SKM-1 (cell line): ENCODE results near the gene KLF13.

Experiments used
- DNase-seq: peaks from one replicate; lab custom pipeline; 2025; ENCODE audit not compliant: unreplicated experiment; lab: John Stamatoyannopoulos, UW

The KLF13 gene

GRCh38 chr15:31360843-31361763 is 34.5 kb downstream of the KLF13 start:
- DNase-seq = peak; percentile 89

- DNase-seq = peak; percentile 53
These were observed 35.3 kb downstream of the KLF13 start for GRCh38 chr15:31361764-31362515.

DNA sequence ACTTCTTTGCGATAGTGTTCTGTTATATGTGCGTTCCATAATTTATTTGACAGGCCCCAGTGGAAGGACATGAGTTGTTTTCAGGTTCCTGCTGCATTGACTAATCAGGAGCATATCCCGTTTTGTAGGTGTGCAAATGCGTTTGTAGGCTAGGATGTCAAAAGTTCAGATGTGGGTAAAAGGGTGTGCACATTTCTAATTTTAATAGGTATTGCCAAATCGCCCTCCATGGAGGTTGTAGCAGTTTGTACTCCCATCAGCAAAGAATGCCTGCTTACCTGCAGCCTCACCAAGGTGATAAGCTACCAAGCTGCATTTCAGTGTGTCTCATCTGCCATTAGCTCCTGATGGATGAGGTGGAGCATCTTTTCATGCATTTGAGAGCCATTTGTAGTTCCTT is 36.3 kb downstream of the KLF13 start:
- DNase-seq = no peak

- no peak for DNase-seq
These were observed 37.8 kb downstream of the KLF13 start for GRCh38 chr15:31364301-31365031.

DNA sequence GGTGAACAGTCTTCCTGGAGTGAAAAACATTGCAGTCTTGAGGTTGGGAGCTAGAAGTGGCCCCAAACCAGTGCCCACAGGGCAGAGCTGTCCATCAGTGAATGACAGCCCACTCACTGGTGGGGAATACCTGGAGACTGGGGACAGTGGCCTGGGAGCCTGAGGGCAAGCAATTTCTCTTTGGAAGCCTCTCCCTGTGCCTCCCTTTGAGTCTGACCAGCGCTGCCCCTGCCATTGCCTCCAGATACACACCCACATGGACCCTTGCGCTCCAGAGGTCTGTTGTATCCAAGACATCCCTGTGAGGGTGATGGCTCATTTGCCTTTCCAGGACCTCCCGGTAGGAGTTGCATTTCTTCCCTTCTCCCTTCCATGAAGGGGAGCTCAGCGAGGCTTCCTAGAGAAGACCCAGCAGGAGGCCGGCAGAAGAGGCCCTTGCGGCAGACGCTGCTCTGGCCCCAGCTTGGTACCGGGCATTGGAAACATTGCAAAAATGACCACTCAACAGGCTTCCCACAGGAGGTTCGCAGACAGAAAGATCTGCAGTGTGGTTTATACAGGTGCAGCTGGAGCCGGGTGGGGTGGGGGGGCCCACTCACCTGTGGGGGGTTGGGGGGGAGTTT is 38.5 kb downstream of the KLF13 start:
- no peak for DNase-seq

DNA sequence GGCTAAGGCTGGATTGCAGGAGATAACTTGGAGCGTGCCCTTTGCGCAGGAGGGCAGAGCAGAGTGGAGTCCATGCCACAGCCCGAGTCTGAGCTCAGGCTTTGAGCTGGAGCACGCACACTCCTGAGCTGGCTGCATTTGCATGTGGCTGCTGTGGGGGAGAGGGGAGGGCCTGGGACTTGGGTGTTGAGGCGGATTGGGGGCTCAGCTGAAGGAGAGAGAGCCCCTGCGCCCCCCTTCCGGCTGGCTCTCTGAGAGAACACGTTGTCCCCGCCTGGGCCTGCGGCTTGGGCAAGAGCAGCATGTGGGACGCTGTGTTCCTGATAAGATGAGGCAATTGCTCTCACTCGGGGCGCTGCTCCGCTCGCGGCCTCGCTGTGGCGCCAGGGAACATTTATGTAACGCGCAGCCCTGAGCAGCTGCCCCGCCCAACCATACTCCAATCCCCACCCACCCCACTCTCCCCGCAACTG is 39.1 kb downstream of the KLF13 start:
- peak; percentile 88 for DNase-seq

DNA sequence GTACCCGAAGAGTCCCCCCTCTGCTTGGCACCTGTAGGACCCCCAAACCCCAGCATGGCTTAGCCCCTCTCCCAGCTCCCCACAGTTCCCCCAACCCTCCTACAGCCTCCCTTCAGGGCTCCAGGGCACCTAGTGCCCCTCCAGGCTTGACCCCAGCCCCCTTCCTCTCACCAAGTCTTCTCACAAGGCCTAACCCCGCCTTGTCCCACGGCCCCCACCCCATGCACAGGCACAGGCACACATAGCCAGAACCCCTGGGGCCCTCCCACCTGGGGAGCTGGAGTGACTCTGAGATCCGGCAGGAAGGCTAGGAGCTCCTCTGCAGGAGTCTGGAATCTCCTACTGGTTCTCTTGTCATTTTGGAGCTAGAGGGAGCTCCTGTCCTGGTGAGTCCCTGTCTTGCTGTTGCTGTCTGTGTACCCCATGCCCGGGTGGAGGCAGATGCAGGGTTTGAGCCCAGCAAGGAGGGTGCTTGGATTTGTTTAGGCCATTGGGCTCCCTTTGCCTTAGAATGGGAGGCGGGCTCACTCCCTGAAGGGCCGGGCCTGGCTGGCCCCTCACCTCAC is 39.6 kb downstream of the KLF13 start:
- no peak for DNase-seq

GRCh38 chr15:31367021-31367729 is 40.5 kb downstream of the KLF13 start:
- DNase-seq = no peak

- no peak for DNase-seq
These were observed 41.2 kb downstream of the KLF13 start for GRCh38 chr15:31367730-31368344.

DNA sequence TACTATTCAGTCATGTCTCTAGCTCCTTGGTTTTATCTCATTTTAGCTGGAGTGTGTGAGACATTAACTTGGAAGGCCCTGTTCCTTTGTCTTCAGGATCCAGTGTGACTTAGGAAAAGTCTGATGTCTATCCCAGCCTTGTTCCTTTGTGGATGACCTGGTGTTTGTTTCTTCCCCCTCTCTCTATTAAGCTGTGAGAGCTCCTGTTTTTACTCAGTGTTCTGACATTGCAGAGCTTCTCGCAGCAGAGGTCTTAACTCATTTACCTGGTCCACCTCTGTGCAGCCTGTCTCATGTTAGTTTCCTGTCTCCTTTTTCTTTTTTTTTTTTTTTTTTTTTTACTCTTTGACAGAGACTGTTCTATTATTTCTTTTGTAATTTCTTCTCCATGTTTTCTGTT is 43.1 kb downstream of the KLF13 start:
- DNase-seq = no peak

DNA sequence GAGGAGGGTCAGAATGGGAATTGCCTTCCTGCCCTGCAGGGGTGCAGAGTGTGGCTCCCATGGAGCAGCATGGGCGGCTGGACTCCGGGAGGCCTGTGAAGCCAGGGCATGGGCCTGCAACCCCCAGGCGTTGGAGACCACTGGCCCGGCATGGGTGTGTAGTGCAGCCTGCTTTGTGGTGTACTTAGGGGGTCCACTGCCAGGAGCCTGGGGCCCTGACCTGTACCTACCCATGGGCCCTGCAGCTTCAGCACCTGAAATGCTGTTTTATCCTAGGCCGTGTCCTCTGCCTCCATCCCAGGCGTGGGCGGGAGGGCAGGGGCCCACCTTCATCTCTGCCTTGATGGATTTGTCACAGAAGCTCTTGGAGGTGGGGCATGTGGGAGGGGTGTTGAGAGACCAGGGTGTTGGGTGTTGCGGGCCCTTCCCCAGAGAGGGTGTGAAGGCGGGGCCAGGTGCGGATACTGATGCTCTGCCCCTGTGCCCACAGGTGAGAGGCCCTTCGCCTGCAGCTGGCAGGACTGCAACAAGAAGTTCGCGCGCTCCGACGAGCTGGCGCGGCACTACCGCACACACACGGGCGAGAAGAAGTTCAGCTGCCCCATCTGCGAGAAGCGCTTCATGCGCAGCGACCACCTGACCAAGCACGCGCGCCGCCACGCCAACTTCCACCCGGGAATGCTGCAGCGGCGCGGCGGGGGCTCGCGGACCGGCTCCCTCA is 45.0 kb downstream of the KLF13 start:
- DNase-seq = no peak

DNA sequence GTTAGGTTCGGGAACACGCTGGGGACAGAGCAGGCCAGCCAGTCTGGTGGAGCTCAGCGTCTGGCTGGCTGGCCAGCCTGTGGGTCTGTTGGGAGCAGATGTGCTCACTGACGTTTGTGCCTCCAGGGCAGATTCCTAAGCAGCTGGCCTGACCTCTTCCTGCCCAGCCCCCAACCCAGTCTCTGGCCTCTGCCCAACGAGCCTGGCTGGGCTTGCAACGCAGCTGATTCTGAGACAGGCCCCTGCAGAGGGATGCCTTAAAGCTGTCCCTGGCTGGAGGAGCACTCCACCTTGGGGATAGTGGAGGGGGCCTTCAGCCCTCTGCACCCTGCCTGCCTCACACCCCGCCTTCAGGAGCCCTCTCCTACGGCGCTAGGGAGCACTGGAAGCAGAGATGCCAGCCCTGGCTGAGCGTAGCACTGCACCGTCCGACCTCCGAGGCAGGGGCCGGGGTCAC is 46.0 kb downstream of the KLF13 start:
- DNase-seq = no peak

DNA sequence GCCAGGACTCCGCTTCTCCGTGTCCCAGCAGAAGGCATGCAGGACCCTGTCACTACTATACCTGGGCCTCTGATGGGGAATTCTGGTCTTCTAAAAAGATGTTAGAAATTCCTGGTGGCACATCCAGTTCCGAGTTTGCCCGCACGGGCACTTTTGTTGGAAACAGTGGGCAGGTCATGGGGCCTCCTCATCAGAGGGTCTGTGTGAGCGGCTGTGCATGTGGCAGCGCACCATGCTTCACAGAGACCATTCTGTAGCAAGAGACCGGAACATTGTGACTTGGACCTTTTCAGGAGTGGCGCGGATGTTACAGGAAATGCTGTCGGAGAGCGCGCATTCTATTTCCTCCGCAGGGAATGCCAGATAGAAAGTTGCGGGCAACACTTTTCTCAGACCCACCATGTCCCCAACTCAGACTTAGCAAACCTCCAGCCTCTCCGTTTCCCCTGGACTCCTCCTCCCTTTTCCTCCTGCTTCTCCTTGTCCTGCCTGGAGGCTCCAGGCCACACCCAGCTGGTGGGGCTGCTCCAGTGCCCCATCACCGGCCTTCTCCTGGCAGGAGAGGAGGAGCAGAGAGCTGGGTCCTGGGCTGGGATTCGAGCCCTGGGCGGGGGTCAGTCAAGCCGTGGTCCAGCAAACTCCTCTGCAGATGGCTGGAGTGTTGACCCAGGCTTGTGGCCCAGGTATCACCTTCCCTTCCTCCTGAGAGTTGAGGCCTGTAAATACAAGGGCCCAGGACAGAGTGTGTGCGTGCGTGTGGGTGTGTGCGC is 46.6 kb downstream of the KLF13 start:
- no peak for DNase-seq

- no peak for DNase-seq
These were observed 47.3 kb downstream of the KLF13 start for GRCh38 chr15:31373970-31374369.

- DNase-seq = no peak
These were observed 47.9 kb downstream of the KLF13 start for GRCh38 chr15:31374489-31374888.

- DNase-seq = no peak
These were observed 48.4 kb downstream of the KLF13 start for GRCh38 chr15:31374986-31375385.

- DNase-seq = no peak
These were observed 49.1 kb downstream of the KLF13 start for GRCh38 chr15:31375772-31376171.

GRCh38 chr15:31376511-31376910 is 49.9 kb downstream of the KLF13 start:
- DNase-seq = no peak
